ENCODE data around the gene YWHAG.
"Not testable (repeated sequence)": the region's sequence is repeated elsewhere in the genome, so short reads cannot be mapped to it uniquely, and the experiment has no call there.

Gene YWHAG

DNA sequence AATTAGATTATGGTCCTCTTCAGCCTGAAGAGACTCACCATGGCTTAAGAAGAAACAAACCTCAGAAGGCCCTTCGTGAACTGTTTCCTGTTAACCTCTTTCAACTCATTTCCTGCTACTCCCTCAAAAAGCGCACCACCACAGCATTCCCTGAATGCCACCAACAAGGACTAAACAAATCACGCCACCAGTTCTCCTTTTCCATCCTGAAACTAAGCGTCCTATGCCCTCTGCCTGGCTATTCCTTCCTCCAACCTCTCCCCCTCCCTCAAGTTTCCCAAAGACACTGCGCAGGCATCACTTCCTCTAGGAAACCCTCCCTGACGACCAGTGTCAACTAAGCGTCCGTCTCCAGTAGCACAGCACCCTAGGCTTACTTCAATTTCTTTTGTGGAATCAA is 12.0 kb downstream of the YWHAG start:
- DNase-seq, result no peak

DNA sequence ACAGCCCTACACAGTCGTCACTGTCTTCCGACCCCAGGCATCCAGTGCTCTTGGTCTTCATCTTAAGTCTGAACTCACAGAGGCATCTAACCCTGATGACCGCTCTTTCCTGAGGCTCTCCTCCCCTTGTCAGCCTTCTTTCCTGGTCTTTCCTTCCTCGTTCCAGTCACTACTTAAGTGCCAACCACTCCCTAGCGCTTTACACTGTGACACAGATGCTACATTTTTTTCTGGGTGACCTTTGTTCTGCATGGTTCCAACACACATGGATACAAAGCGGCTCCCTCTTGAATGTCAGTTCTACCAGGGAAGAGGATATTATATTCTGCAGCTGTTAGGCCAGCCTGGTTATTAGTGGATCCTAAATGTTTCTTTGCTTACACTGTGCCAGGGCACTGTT is 12.7 kb downstream of the YWHAG start:
- no peak for DNase-seq

DNA sequence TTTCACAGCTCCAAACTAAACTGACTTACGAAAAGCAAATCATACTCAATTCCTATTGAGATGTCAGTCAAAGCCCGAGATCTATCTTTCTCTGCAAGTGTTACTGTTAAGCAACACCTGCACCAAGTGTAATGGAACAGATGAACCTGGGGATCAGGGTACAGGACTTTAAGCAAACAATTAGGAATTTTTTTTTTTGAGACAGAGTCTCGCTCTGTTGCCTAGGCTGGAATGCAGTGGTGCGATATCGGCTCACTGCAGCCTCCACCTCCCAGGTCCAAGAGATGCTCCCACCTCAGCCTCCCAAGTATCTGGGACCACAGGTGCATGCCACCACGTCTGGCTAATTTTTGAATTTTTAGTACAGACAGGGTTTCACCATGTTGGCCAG is 14.9 kb downstream of the YWHAG start:
- no peak for DNase-seq

DNA sequence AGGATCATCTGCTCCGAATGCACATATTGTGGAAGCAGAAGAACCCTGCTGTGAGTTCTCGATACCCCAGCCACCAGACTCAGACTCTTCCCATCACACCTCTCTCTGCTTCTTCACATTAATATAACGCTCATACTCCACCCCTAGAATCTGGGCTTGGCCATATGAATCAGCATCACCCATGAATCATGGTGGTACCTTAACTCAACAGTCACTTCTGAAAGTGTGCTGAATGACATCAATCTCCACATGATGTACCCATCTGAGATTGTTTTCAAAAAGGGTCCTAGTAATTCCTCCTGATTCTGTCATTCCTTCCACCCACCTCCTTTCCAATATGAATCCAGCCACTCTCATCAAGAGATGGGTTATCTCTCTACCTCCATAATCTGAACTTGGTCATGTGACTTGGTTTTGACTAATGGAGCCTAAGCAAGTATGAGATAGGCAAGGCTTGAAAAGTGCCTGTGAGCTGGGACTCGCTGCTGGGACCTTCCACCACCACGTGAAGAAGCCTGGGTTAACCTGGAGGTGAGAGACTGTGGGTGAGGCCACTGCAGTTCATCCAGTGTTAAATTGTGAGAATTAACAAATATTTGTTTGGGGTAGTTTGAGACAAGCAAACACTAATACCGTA is 15.4 kb downstream of the YWHAG start:
- no peak for DNase-seq

DNA sequence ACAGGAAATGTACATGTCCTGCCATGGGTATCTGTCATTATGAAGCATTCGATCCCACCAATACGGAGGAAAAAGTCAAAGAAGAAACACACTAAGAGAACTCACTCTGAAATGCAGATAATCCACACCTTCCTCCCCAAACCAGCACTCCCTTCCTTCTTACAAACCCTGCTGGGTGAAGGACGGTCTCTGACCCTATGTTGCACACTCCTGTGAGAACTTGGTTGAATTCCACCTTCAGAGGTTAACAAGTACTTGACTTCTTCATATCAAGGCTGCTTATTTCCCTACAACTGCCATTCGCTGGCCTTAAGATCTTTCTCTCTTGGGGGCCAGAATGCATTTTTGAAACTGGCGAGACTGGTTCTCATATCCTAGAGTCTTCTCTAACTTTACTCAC is 16.6 kb downstream of the YWHAG start:
- DNase-seq, result no peak

DNA sequence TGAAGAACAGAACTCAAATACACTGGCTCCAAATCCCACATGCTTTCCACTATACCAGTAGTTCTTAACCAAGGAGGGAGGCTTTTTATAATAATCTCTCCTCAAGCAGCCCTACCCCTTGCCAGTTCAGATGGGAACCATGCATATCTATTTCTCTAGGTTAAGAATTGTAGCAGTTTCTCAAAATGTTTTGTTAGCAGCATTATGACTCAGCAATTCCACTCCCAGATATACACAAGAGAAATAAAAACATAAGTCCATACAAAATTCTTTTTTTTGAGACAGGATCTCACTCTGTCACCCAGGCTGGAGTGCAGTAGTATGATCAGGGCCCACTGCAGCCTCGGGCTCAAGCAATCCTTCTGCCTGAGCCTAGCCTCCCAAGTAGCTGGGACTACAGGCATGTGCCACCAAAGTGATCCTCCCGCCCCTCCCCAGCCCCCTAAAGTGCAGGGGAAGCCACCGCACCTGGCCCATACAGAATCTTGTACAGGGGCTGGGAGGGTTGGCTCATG is 18.1 kb downstream of the YWHAG start:
- no peak for DNase-seq

DNA sequence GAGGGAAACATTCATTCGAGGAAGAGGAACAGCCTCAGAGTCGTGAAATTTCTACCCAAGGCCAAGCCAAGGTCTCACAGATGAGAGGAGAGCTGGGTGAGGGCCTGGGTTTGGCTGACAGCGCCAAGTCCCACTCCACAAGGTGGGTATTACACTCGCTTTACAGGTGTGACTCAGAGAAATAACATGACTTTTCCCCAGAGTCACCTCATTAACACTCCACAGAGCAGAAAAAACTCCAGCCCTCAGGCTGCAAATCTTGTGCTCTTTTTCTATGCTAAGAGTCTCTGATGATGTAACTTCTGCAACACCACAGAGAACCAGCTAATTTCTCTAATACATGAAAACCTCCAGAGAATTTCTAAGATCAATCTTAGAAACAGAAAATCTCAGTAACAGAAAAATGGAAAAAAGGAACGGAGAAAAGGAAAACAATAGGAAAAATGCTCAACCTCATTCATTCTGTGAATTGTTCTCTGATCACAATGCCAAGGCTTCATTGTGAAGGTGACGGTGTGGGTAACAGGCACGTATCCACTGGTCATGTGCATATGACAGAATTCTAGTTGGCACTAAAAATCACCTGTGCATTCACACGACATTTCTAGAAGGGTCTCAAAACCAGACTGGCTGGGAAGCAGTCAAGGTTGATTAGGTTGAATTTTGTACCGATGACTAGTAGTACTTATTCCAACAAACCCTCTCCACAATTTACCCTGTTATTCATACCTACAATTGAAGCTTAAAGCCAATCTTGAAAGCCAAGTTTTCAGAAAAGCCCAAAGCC is 20.3 kb downstream of the YWHAG start:
- no peak for DNase-seq

DNA sequence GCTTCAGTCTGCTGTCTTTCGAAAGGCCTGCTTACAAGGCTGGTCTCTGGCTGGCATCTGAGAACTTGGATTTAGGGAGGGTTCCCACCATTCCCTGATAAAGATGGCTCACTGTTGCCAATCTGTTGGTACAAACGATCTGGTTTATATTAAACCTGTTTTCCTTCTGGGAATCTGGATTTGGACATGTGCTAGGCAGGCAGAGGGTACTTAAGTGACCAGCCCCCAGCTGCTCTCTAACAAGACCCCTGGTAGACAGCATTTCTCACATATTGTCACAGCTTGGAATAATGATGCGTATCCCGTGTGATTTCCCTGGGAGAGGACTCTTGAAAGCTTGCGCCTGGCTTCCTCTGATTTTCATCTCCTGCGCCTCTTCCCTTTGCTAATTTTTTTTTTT is 21.6 kb downstream of the YWHAG start:
- no peak for DNase-seq

DNA sequence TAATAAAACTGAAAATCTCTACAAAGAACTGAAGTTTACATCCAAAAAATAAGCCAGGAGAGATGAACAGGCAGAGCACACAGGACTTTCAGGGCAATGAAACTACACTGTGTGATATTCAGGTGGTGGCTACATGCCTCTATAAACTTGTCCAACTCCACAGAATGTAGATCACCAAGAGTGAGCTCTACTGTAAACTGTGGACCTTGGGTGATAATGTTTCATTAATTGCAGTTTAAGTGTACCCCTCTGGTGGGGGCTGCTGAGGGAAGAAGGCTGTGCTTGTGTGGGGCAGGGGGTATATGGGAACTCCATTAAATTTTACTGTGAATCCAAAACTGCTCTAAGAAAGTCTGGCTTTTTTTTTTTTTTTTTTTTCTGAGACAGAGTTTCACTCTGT is 22.7 kb downstream of the YWHAG start:
- DNase-seq, result no peak

DNA sequence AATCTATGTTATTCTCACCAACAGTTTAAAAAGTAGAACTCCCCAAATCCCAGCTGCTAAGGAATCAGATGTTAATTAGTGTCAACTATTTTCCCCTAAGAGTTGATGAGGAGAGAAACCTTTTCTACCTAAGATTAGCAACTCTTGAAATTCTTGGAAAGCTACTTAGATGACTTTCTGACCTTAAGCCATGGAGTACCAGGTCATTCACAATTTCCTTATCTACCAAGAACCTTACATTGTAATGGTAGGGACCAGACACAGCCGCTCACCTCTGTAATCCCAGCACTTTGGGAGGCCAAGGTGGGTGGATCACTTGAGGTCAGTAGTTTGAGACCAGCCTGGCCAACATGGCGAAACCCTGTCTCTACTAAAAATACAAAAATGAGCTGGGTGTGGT is 23.4 kb downstream of the YWHAG start:
- DNase-seq, result not testable (repeated sequence)

DNA sequence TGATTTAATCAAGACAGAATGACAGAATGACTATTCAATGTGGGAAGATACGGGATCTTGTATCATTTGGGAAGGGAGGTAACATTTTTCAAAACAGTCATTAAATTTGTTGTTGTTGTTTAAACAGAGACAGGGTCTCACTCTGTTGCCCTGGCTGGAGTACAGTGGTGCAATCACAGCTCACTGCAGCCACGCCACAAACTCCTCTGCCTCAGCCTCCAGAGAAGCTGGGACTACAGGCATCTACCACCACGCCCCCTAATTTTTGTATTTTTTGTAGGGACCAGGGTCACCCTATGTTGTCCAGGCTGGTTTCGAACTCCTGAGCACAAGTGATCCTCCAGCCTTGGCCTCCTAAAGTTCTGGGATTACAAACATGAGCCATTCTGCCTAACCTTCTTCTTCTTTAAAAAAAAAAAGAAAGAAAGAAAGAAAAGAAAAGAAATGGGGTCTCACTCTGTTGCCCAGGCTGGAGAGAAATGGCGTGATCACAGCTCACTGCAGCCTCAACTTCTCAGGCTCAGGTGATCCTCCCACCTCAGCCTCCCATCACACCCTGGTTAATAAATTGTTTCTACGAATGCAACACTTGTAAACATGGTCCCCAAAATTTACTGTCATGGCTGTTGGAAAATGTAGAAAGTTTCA is 24.3 kb downstream of the YWHAG start:
- DNase-seq, result no peak

DNA sequence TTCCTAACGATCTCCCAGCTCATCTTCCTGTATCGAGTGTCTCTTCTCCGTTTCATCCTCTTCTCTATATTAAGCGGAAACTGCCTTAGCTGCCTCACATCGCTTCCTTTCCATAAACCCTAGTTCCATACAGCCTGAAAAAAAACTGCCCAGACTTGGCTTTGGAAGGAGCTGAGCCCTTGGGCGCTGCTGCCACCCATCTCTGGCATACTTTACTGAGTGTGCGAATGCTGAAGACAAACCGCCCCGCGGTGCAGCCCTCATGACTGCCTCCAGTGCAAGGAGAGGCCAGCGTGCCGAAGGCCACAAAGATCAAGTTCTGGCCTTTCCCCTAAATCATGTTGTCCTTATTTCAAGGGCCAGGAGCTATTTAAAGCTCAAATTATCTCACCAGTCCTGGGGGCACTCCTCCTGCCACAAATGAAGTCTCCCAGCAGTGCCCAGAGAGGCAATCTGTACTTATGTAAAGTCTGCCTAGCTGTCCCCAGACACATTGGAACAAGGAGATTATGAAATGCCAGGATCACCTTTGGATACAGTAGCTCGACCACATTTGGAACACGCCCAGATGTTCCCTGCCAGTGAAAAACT is 25.2 kb downstream of the YWHAG start:
- DNase-seq, result no peak

DNA sequence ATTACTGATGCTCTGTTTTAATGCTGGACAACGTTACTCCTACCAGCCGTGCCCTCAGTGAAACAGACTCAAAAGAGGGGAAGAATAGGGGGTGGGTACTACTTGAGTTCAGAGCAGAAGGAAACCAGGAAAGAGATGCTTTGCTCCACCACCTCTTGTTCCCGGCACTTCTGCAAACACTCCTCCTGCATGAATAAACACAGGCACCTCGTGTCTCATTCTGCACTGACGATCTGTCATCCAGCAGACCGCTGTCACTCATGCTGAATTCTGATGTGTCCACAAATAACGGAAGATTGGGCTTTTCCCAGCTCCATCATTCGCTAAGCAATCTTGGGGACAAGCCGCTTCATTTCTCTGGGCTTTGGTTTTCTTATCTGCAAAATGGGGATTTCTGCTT is 26.7 kb downstream of the YWHAG start:
- no peak for DNase-seq

DNA sequence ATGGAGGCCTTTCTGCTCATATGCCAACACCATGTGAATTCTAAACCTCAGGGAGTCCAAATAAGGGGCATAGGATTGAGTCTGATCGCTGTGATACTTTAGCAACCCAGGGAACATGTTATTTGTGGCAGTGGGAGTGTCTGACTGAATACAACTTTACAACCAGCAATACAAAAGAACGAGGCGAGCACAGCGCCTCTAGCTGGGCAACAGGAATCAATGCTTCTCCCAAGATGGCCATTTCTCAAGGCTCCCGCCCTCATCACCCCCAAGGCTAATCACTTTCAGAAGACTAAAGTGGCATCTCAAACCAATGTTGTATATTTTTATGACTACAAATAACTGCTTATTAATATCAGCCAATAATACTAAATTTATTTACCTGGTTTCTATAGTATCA is 28.1 kb downstream of the YWHAG start:
- no peak for DNase-seq

DNA sequence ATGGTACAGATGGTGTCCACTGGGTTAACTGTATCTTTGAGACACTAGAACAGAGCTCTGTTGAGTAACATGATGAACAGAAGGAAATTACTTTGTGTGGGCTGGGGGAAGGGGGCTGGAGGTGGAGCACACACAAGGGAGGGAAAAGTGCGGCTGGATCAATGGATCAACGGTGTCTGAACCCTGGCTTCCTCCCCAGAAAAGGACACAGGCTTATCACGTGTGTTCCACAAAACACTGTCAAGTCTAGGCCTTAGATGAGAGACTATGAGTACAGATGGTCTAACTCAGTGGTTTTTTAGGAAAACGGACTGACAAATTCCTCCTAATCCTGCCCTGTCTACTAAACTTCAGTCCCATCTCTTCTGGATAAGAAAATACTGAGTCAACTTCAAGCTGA is 28.5 kb downstream of the YWHAG start:
- DNase-seq, result no peak

DNA sequence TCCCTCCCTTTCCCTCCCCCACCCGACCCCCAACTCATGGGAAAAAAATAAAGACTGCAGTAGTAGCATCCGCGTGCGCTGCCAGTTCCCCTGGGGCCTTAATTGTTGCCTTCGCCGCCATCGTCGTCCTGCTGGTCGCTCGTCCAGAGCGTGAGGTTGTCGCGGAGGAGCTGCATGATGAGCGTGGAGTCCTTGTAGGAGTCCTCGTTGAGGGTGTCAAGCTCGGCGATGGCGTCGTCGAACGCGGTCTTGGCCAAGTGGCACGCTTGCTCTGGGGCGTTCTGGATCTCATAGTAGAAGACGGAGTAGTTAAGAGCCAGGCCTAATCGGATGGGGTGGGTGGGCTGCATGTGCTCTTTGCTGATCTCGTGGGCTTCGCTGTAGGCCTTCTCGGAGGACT is 29.3 kb downstream of the YWHAG start:
- no peak for DNase-seq

DNA sequence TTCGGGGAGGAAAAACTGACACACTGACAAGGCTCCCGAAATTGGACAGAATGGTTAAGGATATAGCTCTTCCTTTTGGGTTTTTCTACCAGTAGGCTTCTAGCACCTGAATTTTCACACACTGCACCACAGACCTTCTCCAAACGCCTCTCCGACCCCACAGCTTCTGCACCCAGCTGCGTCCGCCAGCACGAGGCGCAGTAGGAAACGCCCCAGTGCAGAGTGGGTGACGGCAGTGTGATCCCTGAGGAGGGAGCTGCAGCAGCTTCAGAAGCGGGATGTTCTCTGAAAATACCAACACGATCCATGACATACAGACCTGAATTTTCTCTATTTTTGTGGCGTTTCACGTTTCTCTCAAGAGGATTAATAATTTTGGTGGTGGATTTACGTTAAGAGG is 30.4 kb downstream of the YWHAG start:
- no peak for DNase-seq

DNA sequence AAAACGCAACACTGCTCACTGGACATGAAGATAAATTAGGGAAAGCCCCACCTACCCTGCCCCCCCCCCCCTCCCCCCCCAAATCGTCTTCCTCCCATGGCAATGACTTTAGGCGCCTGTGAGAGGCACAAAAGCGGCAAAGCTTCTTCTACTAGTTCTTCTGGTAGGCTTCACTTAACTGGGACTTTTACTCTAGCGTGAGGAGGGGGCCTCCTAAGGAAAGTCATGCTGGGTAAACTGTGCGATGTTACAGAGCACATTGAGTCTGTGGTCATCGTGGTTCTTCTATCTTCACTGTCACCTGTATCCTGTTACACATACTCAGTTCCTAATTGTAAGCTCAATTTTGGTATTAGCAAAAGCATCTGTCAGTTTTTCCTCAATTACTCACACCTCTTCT is 31.2 kb downstream of the YWHAG start:
- DNase-seq, result no peak

DNA sequence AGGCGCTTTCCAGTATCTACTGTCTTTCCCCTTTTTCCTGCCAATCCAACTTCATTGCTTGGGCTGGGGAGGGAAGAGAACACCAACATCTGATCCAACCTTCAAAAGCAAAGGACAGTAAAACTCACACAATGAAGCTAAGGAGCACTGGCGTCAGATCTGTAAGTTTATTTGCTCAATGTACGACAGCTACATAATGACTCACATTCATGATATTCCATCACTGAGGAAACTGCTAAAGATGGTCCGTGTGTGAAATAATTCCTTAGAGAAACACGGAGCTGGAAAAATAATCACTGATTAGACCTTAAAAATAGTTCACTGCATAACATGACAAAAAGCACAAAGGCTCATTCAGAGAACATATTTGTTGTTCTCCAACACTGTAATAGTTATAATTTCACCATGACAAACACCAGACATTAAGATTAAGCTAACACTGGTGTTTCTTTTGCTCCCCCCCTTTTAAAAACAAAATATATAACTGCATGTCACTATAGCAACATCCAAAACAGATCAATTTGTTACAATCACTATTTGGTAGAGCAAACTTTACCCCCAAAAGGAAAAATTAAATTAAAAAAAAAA is 32.1 kb downstream of the YWHAG start:
- DNase-seq, result no peak

DNA sequence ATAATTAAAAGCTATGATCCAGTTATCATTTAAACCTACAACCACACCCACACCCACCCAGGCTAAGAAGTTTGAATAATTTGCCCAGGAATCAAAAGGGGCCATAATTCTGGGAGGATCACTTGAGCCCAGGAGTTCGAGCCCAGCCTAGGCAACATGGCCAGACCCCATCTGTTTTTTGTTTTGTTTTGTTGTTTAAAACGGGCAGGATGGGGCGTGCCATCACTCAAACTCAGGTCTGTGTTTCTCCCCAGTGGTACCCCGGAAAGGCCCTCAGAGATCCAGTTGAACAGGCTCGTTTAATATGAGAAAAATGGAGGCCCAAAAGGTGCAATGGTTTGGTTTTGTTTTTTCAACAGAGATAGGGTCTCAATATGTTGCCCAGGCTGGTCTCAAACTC is 33.0 kb downstream of the YWHAG start:
- no peak for DNase-seq

DNA sequence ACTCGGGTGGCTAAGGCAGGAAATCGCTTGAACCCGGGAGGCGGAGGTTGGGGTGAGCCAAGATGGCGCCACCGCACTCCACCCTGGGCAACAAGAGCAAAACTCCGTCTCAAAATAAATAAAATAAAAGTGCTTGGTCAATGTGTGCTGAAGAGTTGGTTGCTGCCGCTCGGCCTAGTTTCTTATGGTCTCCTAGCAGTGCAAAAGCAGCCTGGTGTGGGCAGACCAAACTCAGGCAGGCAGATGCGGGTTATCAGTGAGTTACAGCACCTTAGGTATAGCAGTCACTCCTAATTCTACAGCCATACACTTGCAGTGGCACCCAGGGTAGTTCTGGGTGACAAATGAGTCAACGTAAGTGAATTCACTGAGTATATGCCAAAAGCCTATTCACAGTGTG is 33.7 kb downstream of the YWHAG start:
- no peak for DNase-seq

DNA sequence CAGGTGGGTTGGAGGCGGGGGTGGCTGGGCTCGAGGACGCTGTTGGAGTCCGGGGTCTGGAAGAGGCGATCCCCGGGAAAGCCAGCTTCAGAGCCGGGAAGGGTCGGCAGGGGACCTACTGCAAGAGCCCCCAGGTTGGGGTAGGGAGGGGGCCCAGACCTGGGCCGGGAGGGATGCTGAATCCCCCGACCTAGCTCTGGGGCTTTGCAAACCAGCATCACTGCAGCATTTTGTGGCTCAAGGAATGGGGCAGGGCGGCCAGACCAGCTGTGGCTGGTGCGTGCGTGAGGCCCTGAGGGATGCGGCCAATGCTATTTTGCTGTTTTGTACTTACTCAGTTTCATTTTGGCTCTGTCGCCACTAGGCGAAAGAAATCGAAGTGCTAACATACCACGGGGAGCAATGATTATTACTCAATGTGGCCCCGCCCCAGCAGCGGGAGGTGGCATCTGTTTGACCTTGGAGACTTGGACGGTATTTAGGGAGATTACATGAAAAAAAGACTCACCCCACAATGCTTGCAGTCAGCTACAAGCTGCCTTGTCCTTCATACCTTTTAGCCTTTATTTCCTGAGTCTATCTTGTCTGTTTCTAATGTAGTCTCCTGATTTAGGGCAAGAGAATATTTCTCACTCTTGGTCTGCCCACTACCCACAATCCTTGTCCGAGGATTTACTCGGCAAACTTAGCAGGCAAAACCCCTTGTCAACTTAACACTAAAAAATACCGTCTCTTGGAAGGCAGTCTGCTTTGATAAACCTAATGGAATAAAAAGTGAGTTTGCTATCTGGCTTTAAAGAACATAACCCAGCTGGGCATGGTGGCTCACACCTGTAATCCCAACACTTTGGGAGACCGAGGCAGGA is 40.1 kb downstream of the YWHAG start:
- peak; percentile 65 for DNase-seq
